ENCODE results near the gene TMPRSS9. TPM values are rescaled to one million over a fixed set of nuclear protein-coding genes. Genes with fewer than 3 reads are reported as not detected.

The TMPRSS9 gene
- total RNA-seq, 1 experiment from 2014 or later = 0.57 TPM

GRCh38 chr19:2358548-2359173, 1.4 kb upstream of the TMPRSS9 start:
- H3K36me3 Mint-ChIP-seq = no peaks in the 10 kb centered on the region
- CTCF ChIA-PET = no interaction called here
- no peak for DNase-seq (ENCODE audit: low spot score)
- H3K27ac Mint-ChIP-seq = no peak overlapping the region
- ATAC-seq = no peak
- H3K4me1 Mint-ChIP-seq = peaks cover 5% of the 10 kb centered on the region
- H3K27me3 Mint-ChIP-seq (ENCODE audit: low read depth) = peaks cover 11% of the 10 kb centered on the region
- H3K9me3 Mint-ChIP-seq = no peaks in the 10 kb centered on the region
- POLR2A ChIA-PET = no interaction called here
- TF ChIP-seq ETV6 (CRISPR knock-in tag; IDR thresholded peaks at IDR 0.05) (no peak), ATF1 (CRISPR knock-in tag; IDR thresholded peaks at IDR 0.05) (no peak), EMX1 (CRISPR knock-in tag; IDR thresholded peaks at IDR 0.05) (no peak)
- TF ChIP-seq, protein P1, sequence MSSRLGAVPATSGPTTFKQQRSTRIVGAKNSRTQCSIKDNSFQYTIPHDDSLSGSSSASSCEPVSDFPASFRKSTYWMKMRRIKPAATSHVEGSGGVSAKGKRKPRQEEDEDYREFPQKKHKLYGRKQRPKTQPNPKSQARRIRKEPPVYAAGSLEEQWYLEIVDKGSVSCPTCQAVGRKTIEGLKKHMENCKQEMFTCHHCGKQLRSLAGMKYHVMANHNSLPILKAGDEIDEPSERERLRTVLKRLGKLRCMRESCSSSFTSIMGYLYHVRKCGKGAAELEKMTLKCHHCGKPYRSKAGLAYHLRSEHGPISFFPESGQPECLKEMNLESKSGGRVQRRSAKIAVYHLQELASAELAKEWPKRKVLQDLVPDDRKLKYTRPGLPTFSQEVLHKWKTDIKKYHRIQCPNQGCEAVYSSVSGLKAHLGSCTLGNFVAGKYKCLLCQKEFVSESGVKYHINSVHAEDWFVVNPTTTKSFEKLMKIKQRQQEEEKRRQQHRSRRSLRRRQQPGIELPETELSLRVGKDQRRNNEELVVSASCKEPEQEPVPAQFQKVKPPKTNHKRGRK (CRISPR knock-in tag; IDR thresholded peaks at IDR 0.05; ENCODE audit: borderline replicate concordance) = no peak
- H3K4me3 Mint-ChIP-seq = no peak overlapping the region

DNA sequence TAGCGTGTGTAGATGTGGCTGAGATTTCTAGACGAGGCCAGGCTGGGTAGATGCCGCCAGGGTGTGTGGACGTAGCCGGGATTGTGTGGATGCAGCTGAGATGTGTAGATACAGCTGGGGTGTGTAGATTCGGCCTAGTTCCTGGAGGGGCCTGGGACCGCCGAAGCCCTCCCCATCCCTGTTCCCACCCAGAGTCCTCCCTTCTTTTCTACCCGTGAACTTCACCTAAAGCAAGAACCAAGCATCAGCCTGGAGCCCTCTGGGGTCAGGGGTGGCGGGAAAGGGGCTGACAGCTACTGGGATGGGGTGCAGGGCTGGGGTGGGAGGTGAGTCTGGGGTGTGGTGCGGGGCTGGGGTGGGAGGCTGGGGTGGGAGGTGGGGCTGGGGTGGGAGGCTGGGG, 768 bp downstream of the TMPRSS9 start:
- Mint-ChIP-seq H3K4me3 (peak overlapping the region; percentile 44), H3K27me3 (ENCODE audit: low read depth) (peaks cover 11% of the 10 kb centered on the region), H3K4me1 (peaks cover 5% of the 10 kb centered on the region), H3K27ac (no peak overlapping the region), H3K36me3 (no peaks in the 10 kb centered on the region), H3K9me3 (no peaks in the 10 kb centered on the region)
- ChIA-PET POLR2A (no interaction called here), CTCF (interaction anchor here (0.5 kb wide), 1 partner anchor 24 kb away, joined by 3 read pairs; no protein-coding TSS in a partner anchor)
- ATAC-seq = no peak
- TF ChIP-seq ZNF232 (CRISPR knock-in tag; IDR thresholded peaks at IDR 0.05) (no peak), USF2 (CRISPR knock-in tag; IDR thresholded peaks at IDR 0.05) (no peak)
- TF ChIP-seq, protein P2, sequence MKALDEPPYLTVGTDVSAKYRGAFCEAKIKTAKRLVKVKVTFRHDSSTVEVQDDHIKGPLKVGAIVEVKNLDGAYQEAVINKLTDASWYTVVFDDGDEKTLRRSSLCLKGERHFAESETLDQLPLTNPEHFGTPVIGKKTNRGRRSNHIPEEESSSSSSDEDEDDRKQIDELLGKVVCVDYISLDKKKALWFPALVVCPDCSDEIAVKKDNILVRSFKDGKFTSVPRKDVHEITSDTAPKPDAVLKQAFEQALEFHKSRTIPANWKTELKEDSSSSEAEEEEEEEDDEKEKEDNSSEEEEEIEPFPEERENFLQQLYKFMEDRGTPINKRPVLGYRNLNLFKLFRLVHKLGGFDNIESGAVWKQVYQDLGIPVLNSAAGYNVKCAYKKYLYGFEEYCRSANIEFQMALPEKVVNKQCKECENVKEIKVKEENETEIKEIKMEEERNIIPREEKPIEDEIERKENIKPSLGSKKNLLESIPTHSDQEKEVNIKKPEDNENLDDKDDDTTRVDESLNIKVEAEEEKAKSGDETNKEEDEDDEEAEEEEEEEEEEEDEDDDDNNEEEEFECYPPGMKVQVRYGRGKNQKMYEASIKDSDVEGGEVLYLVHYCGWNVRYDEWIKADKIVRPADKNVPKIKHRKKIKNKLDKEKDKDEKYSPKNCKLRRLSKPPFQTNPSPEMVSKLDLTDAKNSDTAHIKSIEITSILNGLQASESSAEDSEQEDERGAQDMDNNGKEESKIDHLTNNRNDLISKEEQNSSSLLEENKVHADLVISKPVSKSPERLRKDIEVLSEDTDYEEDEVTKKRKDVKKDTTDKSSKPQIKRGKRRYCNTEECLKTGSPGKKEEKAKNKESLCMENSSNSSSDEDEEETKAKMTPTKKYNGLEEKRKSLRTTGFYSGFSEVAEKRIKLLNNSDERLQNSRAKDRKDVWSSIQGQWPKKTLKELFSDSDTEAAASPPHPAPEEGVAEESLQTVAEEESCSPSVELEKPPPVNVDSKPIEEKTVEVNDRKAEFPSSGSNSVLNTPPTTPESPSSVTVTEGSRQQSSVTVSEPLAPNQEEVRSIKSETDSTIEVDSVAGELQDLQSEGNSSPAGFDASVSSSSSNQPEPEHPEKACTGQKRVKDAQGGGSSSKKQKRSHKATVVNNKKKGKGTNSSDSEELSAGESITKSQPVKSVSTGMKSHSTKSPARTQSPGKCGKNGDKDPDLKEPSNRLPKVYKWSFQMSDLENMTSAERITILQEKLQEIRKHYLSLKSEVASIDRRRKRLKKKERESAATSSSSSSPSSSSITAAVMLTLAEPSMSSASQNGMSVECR (CRISPR knock-in tag; IDR thresholded peaks at IDR 0.05; ENCODE audit: borderline replicate concordance) = no peak
- no peak for DNase-seq (ENCODE audit: low spot score)

GRCh38 chr19:2361246-2362045, 1.4 kb downstream of the TMPRSS9 start:
- no peak overlapping the region for H3K27ac Mint-ChIP-seq
- POLR2A ChIA-PET = no interaction called here
- ATAC-seq = no peak
- TF ChIP-seq CREB1 (CRISPR knock-in tag; IDR thresholded peaks at IDR 0.05) = no peak
- no peak for TF ChIP-seq JAZF1 (CRISPR knock-in tag; IDR thresholded peaks at IDR 0.05)
- no peak for TF ChIP-seq GABPB1 (CRISPR knock-in tag; IDR thresholded peaks at IDR 0.05)
- no peak for TF ChIP-seq MLX (CRISPR knock-in tag; IDR thresholded peaks at IDR 0.05)
- TF ChIP-seq, protein P3, sequence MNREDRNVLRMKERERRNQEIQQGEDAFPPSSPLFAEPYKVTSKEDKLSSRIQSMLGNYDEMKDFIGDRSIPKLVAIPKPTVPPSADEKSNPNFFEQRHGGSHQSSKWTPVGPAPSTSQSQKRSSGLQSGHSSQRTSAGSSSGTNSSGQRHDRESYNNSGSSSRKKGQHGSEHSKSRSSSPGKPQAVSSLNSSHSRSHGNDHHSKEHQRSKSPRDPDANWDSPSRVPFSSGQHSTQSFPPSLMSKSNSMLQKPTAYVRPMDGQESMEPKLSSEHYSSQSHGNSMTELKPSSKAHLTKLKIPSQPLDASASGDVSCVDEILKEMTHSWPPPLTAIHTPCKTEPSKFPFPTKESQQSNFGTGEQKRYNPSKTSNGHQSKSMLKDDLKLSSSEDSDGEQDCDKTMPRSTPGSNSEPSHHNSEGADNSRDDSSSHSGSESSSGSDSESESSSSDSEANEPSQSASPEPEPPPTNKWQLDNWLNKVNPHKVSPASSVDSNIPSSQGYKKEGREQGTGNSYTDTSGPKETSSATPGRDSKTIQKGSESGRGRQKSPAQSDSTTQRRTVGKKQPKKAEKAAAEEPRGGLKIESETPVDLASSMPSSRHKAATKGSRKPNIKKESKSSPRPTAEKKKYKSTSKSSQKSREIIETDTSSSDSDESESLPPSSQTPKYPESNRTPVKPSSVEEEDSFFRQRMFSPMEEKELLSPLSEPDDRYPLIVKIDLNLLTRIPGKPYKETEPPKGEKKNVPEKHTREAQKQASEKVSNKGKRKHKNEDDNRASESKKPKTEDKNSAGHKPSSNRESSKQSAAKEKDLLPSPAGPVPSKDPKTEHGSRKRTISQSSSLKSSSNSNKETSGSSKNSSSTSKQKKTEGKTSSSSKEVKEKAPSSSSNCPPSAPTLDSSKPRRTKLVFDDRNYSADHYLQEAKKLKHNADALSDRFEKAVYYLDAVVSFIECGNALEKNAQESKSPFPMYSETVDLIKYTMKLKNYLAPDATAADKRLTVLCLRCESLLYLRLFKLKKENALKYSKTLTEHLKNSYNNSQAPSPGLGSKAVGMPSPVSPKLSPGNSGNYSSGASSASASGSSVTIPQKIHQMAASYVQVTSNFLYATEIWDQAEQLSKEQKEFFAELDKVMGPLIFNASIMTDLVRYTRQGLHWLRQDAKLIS (CRISPR knock-in tag; IDR thresholded peaks at IDR 0.05; ENCODE audit: borderline replicate concordance) = no peak
- no peak for TF ChIP-seq TCF7 (CRISPR knock-in tag; IDR thresholded peaks at IDR 0.05; ENCODE audit: low read depth)
- TF ChIP-seq ZNF232 (CRISPR knock-in tag; IDR thresholded peaks at IDR 0.05) = no peak
- TF ChIP-seq ZNF121 (CRISPR knock-in tag; IDR thresholded peaks at IDR 0.05) = no peak
- TF ChIP-seq USF1 (CRISPR knock-in tag; IDR thresholded peaks at IDR 0.05) = no peak
- TF ChIP-seq ZSCAN18 (CRISPR knock-in tag; IDR thresholded peaks at IDR 0.05) = no peak

More at GRCh38 chr19:2361246-2362045, 1.4 kb downstream of the TMPRSS9 start:
- peaks cover 11% of the 10 kb centered on the region for H3K27me3 Mint-ChIP-seq (ENCODE audit: low read depth)
- no peaks in the 10 kb centered on the region for H3K36me3 Mint-ChIP-seq
- H3K9me3 Mint-ChIP-seq = no peaks in the 10 kb centered on the region
- H3K4me1 Mint-ChIP-seq = peaks cover 5% of the 10 kb centered on the region
- DNase-seq (ENCODE audit: low spot score) = no peak
- no peak overlapping the region for H3K4me3 Mint-ChIP-seq
- CTCF ChIA-PET = interaction anchor here (0.5 kb wide), 1 partner anchor 23 kb away, joined by 3 read pairs; no protein-coding TSS in a partner anchor

Measured in WTC11 (cell line).